ENCODE data around the gene CLDN20.
"Not testable (repeated sequence)": the region's sequence is repeated elsewhere in the genome, so short reads cannot be mapped to it uniquely, and the experiment has no call there.

Gene CLDN20

DNA sequence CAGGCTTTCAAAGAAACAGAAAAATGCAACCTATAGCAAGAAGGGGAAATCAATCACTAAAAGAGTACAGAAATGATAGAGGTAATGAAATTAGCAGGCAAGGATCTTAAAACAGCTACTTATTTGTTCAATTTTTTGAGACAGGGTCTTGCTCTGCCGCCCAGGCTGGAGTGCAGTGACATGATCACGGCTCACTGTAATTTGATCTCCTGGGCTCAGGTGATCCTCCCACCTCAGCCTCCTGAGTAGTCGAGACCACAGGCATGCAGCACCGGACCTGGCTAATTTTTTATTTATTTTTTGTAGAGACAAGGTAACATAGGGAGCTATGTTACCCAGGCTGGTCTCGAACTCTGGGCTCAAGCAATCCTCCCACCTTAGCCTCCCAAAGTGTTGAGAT, 28.9 kb downstream of the CLDN20 start:
- no peak for TF ChIP-seq POLR2A (IDR thresholded peaks at IDR 0.05; ENCODE audit: low read depth, low read length)
- FAIRE-seq (no peak), DNase-seq (ENCODE audit: insufficient read length, low spot score) (no peak)

- FAIRE-seq (no peak), DNase-seq (ENCODE audit: insufficient read length, low spot score) (no peak)
- TF ChIP-seq POLR2A (IDR thresholded peaks at IDR 0.05; ENCODE audit: low read depth, low read length): no peak
These were observed 33.9 kb downstream of the CLDN20 start for GRCh38 chr6:155297669-155298068.

GRCh38 chr6:155301867-155302266, 38.1 kb downstream of the CLDN20 start:
- FAIRE-seq: no peak
- no peak for TF ChIP-seq POLR2A (IDR thresholded peaks at IDR 0.05; ENCODE audit: low read depth, low read length)
- no peak for DNase-seq (ENCODE audit: insufficient read length, low spot score)

DNA sequence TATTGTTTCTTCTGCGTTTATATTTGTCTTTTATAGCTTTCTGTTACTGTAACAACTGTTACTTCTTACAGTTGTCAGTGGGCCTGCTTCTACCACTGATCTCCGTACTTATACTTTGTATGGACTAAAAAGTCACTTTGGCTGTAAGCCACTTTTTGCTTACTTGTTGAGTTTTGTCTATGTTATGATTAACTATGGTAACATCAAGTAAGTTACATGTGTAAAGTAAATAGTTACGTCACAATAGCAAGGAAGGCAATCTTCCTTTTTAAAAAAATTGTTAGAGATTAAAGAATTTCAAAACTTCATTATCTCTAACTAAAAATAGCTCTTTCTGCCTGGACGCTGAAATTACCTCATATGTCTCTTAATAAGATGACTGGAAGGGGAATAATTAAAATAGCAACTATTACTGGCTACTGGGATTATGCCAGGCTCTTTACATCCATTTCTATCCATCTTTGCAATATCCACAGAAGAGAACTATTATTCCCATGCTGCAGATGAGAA, 39.6 kb downstream of the CLDN20 start:
- FAIRE-seq: no peak
- TF ChIP-seq POLR2A (IDR thresholded peaks at IDR 0.05; ENCODE audit: low read depth, low read length): no peak
- DNase-seq (ENCODE audit: insufficient read length, low spot score): no peak

GRCh38 chr6:155306958-155307357, 43.1 kb downstream of the CLDN20 start:
- FAIRE-seq: no peak
- DNase-seq (ENCODE audit: insufficient read length, low spot score): no peak

DNA sequence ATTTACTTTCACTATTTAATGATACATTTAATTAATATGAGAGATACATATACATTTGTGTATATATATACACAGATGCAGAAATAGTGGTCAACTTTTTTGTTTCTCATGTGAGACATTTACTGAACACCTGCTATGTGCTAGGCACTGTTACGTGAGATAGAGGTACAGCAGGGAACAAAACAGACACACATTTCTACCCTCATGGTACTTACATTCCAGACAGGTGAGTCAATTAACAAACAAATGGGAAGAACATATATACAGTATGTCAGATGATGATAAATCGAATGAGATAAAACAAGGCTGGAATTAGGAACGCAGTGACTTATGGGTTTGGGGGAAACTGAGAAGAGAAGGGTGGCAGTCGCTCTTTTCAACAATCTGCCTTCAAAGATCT, 45.3 kb downstream of the CLDN20 start:
- no peak for FAIRE-seq
- no peak for TF ChIP-seq POLR2A (IDR thresholded peaks at IDR 0.05; ENCODE audit: low read depth, low read length)
- no peak for DNase-seq (ENCODE audit: insufficient read length, low spot score)

More at GRCh38 chr6:155306958-155307357, 43.1 kb downstream of the CLDN20 start:
- no peak for TF ChIP-seq POLR2A (IDR thresholded peaks at IDR 0.05; ENCODE audit: low read depth, low read length)

DNA sequence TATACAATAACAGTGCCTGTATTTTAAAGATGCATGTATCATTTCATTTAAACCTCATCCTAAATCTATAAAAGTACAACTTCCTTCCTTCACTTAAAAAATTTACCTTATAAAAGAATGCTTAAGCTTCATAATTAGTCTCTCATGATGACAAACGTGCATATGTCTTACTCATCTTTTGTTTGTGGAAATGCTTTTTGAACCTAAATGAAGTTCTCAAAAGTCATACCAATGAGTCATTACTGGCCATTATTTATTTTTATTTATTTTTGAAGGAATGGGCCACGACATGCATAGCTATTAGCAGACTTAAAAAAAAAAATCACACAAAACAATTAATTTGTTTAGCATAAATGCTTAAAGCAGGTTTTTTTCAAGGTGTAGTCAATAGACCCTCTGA, 46.8 kb downstream of the CLDN20 start:
- DNase-seq (ENCODE audit: insufficient read length, low spot score): no peak
- FAIRE-seq: no peak
- TF ChIP-seq POLR2A (IDR thresholded peaks at IDR 0.05; ENCODE audit: low read depth, low read length): no peak

DNA sequence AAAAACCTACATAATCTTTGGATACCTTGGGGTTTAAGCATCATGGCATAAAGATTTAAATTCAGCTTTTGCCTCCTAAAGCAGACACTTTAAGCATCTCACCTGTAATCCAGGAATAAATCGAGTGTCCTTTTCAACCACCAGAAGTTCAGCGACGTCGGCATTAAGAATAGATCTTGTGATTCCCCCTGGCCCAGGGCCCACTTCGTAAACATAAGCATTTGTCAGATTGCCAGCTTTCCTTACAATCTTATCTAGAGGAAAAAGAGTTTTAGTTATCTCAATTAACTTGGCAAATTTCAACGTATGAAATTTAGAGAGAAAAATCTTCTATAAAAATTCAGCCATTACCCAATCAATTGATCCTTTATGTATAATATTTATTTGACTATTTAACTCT, 47.3 kb downstream of the CLDN20 start:
- no peak for TF ChIP-seq POLR2A (IDR thresholded peaks at IDR 0.05; ENCODE audit: low read depth, low read length)
- FAIRE-seq (no peak), DNase-seq (ENCODE audit: insufficient read length, low spot score) (no peak)

- no peak for TF ChIP-seq POLR2A (IDR thresholded peaks at IDR 0.05; ENCODE audit: low read depth, low read length)
- FAIRE-seq (no peak), DNase-seq (ENCODE audit: insufficient read length, low spot score) (no peak)
These were observed 47.8 kb downstream of the CLDN20 start for GRCh38 chr6:155311583-155311982.

- not testable (repeated sequence) for DNase-seq (ENCODE audit: insufficient read length, low spot score); FAIRE-seq
These were observed 49.1 kb downstream of the CLDN20 start for GRCh38 chr6:155312950-155313349.

DNA sequence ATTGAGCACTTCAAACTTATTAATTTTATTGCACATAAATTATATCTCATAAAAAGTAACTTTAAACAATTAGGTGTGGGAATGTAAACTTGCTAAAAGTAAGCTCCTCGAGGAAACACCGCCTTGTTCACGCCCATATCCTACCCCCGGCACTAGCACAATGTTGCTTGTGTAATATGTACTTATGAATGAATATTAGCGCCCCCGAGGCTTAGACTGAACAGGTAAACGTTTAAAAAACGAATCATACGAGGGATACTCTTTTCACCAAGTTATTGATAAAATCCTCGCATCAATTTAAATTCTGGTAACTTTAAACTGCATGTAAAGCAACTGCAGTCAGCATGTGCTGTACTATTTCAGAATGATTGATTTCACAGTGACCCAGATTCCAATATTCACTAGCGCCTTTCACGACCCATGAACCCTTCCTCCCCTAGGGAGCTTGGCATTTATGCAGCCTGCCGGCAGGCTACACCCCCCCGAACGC, 49.8 kb downstream of the CLDN20 start:
- TF ChIP-seq POLR2A (IDR thresholded peaks at IDR 0.05; ENCODE audit: low read depth, low read length): no peak

DNA sequence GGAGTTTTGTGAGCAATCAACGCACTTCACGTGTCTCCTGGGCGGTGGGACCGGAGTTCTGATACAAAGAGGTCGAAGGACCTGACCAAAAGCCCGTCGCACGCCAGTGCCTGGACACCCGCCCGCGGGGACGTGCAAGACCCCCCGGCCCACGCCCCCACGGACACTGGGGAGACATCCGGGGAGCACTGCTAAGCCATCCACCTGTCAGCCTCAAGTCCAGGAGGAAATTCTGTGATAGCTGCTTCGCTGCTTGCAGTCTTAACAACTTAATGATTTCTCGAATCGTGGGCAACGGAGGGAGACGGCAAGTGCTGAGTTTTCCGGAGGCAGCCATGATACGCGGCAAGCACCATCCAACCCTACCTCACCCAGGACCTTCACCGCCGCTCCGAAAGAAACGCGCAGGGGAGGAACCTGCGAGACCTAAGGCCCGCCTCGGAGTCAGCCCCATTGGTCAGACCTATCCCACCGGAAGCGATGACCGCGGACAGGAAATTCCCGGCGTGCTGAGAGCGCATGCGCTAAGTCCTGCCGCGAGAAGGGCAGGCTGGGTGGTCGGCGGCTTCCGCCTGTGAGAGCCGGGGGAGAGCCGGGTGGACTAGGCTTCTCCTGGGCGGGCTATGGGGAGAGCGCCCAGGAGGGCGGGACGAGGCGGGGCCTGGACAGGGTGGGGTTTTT, 50.4 kb downstream of the CLDN20 start, which contains the start of gene TFB1M:
TFB1M (minus strand) TSS at position 393 of the 681 bp plus-strand sequence; CDS start at position 337, 56 bp downstream.
- DNase-seq (ENCODE audit: insufficient read length, low spot score) (peak; percentile 46), FAIRE-seq (peak; percentile 95)
- TF ChIP-seq POLR2A (IDR thresholded peaks at IDR 0.05; ENCODE audit: low read depth, low read length): peak; percentile 86

More for the DNA sequence above, 49.8 kb downstream of the CLDN20 start:
- no peak for FAIRE-seq
- DNase-seq (ENCODE audit: insufficient read length, low spot score): no peak

DNA sequence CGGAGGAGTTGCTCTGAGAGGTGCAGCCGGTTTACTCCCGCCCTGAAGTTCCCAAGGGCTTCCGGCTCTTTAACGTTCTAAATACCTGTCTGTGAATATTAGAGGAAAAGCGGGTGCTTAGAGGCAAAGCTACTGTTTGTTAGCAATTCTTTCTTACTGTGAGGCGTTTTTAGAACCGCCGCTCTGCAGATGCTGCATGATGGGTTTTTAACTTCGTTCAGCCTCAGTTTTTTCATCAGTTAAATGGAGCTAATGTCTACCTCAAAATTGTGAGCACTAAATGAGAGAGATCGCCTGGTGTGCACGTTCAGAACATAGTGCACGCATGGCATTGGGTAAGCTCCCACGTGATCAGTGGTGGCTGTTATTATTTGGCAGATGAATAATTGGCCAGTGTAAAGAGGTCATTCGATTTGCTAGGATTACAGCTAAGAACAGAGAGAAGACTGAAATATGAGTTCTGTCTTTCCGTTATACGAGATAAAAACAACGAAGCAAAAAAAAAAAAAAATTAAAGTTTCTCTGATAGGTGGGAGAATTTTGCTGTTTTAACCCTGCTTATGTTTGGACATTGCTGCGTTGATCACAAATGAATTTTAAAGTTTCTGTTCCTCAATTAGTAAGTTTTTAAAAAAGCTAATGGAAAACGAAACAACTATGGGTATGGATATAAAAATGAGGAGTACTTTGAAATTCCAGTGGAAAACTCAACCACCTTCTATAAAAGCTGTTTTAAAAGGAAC, 51.1 kb downstream of the CLDN20 start:
- TF ChIP-seq POLR2A (IDR thresholded peaks at IDR 0.05; ENCODE audit: low read depth, low read length): 0 out of 2 replicates have a peak, but pooled peaks have one; percentile 20
- peak; percentile 3 for DNase-seq (ENCODE audit: insufficient read length, low spot score)
- no peak for FAIRE-seq

DNA sequence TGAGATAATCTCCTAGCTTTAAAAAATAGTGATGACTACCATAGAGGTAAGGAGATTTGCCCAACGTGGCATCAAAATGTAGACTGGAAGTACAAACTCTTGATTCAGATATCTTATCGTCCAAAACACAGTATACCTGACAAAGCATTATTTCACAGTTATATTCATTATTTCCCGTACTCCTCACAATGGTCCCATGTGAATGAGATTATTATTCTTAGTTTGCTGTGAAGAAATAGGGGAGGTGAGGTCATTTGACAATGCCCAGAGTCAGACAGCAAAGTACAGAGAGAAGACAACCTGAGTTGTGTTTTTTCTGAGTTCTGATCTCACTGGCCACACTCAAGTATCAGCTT, 51.7 kb downstream of the CLDN20 start:
- no peak for FAIRE-seq
- no peak for TF ChIP-seq POLR2A (IDR thresholded peaks at IDR 0.05; ENCODE audit: low read depth, low read length)
- no peak for DNase-seq (ENCODE audit: insufficient read length, low spot score)

Data from H54 (cell line).